Measurements from ENCODE around the gene SHROOM2.

SHROOM2 gene

GRCh38 chrX:9862953-9863352 is 76.7 kb downstream of the SHROOM2 start:
- no peak for DNase-seq (ENCODE audit: low read depth)

- no peak for DNase-seq (ENCODE audit: low read depth)
Measured at GRCh38 chrX:9864011-9864410, 77.8 kb downstream of the SHROOM2 start.

GRCh38 chrX:9865804-9866472 is 79.7 kb downstream of the SHROOM2 start:
- no peak for DNase-seq (ENCODE audit: low read depth)

- no peak for DNase-seq (ENCODE audit: low read depth)
Measured at GRCh38 chrX:9866633-9867032, 80.4 kb downstream of the SHROOM2 start.

- DNase-seq (ENCODE audit: low read depth), result no peak
Measured at GRCh38 chrX:9867226-9867625, 81.0 kb downstream of the SHROOM2 start.

- DNase-seq (ENCODE audit: low read depth), result no peak
Measured at GRCh38 chrX:9867753-9868152, 81.5 kb downstream of the SHROOM2 start.

GRCh38 chrX:9871701-9872268 is 85.6 kb downstream of the SHROOM2 start:
- DNase-seq (ENCODE audit: low read depth), result no peak

- DNase-seq (ENCODE audit: low read depth), result no peak
Measured at GRCh38 chrX:9873360-9873759, 87.1 kb downstream of the SHROOM2 start.

GRCh38 chrX:9873952-9874351 is 87.7 kb downstream of the SHROOM2 start:
- DNase-seq (ENCODE audit: low read depth), result no peak

GRCh38 chrX:9874483-9874882 is 88.3 kb downstream of the SHROOM2 start:
- DNase-seq (ENCODE audit: low read depth), result no peak

GRCh38 chrX:9875801-9876200 is 89.6 kb downstream of the SHROOM2 start:
- DNase-seq (ENCODE audit: low read depth), result no peak

GRCh38 chrX:9876201-9876600 is 90.0 kb downstream of the SHROOM2 start:
- DNase-seq (ENCODE audit: low read depth), result no peak

- no peak for DNase-seq (ENCODE audit: low read depth)
Measured at GRCh38 chrX:9878146-9878820, 92.1 kb downstream of the SHROOM2 start.

- no peak for DNase-seq (ENCODE audit: low read depth)
Measured at GRCh38 chrX:9880237-9880636, 94.0 kb downstream of the SHROOM2 start.

- no peak for DNase-seq (ENCODE audit: low read depth)
Measured at GRCh38 chrX:9880870-9881269, 94.6 kb downstream of the SHROOM2 start.

- no peak for DNase-seq (ENCODE audit: low read depth)
Measured at GRCh38 chrX:9882669-9883446, 96.6 kb downstream of the SHROOM2 start.

GRCh38 chrX:9884031-9884779 is 98.0 kb downstream of the SHROOM2 start:
- no peak for DNase-seq (ENCODE audit: low read depth)

GRCh38 chrX:9885150-9885549 is 98.9 kb downstream of the SHROOM2 start:
- peak; percentile 9 for DNase-seq (ENCODE audit: low read depth)

GRCh38 chrX:9887659-9888297 is 101.5 kb downstream of the SHROOM2 start:
- no peak for DNase-seq (ENCODE audit: low read depth)

GRCh38 chrX:9888953-9889470 is 102.8 kb downstream of the SHROOM2 start:
- DNase-seq (ENCODE audit: low read depth), result no peak

GRCh38 chrX:9890681-9891091 is 104.5 kb downstream of the SHROOM2 start:
- no peak for DNase-seq (ENCODE audit: low read depth)
